IMR-90 (cell line): ENCODE measurements around the gene CUX1. TPM values are rescaled to one million over a fixed set of nuclear protein-coding genes. Genes with fewer than 3 reads are reported as not detected.

Source experiments
- ATAC-seq: fragments of 200-7000 bp; cut with Tn5 transposase; 2 replicates; pipeline ENCODE4 v1.9.1; 2020; ENCODE audit warnings: low read depth, mild to moderate bottlenecking, moderate library complexity
- BruUV-seq: library from RNA; stranded (reverse); fragments of 400-500 nt; replicated peaks from 2 replicates; lab custom pipeline; 2021; lab: Mats Ljungman, UMichigan
- CTCF ChIA-PET: fragments of 300-600 bp; formaldehyde crosslinking; extraction: SDS; loops from one replicate; lab custom pipeline; 2021; ENCODE audit warnings: antibody characterized with exemption; lab: Yijun Ruan, JAX
- POLR2A ChIA-PET: fragments of 300-600 bp; sonication (Branson Sonifier 250); formaldehyde crosslinking; loops from one replicate; lab custom pipeline; 2022; ENCODE audit warnings: antibody characterized with exemption; ENCODE audit not compliant: unreplicated experiment; lab: Charles Lee
- DNase-seq: peaks from one replicate; pipeline ENCODE4 v3.0.0; 2013
- H2AFZ ChIP-seq: replicated peaks from 2 replicates; pipeline ENCODE3; 2013; ENCODE audit warnings: low read length, mild to moderate bottlenecking; ENCODE audit not compliant: poor library complexity
- H2AK5ac ChIP-seq: 2 replicates; pipeline ENCODE4 v1.6.1; 2013; ENCODE audit warnings: low read depth, low read length, inconsistent platforms
- H2AK9ac ChIP-seq: replicated peaks from 2 replicates; pipeline ENCODE3; 2013; ENCODE audit warnings: mild to moderate bottlenecking, low read depth, low read length, moderate library complexity; ENCODE audit not compliant: poor library complexity
- H2BK120ac ChIP-seq: 2 replicates; pipeline ENCODE4 v1.6.1; 2013; ENCODE audit warnings: low read depth, low read length, inconsistent platforms
- H2BK15ac ChIP-seq: 3 replicates; pipeline ENCODE4 v1.6.1; 2013; ENCODE audit warnings: low read depth, low read length, inconsistent platforms
- H2BK20ac ChIP-seq: 2 replicates; pipeline ENCODE4 v1.6.1; 2013; ENCODE audit warnings: low read depth, mild to moderate bottlenecking, inconsistent platforms, low read length, moderate library complexity
- H2BK5ac ChIP-seq: 2 replicates; pipeline ENCODE4 v1.6.1; 2013; ENCODE audit warnings: mild to moderate bottlenecking, low read depth, low read length, inconsistent platforms; ENCODE audit not compliant: poor library complexity, severe bottlenecking
- H3K14ac ChIP-seq: replicated peaks from 2 replicates; pipeline ENCODE4 v1.6.1; 2013; ENCODE audit warnings: low read depth, low read length, inconsistent platforms
- H3K18ac ChIP-seq: 2 replicates; pipeline ENCODE4 v1.6.1; 2013; ENCODE audit warnings: low read depth, low read length, control low read depth
- H3K23ac ChIP-seq: 2 replicates; pipeline ENCODE4 v1.6.1; 2013; ENCODE audit warnings: low read depth, low read length, inconsistent platforms
- H3K27ac ChIP-seq: 2 replicates; pipeline ENCODE4 v1.5.1; 2013; ENCODE audit warnings: mild to moderate bottlenecking, control low read depth, low read length; ENCODE audit not compliant: insufficient read depth
- H3K27me3 ChIP-seq: 2 replicates; pipeline ENCODE4 v1.6.1; 2013; ENCODE audit warnings: low read length; ENCODE audit not compliant: control insufficient read depth, insufficient read depth
- H3K36me3 ChIP-seq: 2 replicates; pipeline ENCODE4 v1.6.1; 2013; ENCODE audit warnings: low read length, mixed read lengths; ENCODE audit not compliant: control insufficient read depth, insufficient read depth
- H3K4ac ChIP-seq: 2 replicates; pipeline ENCODE4 v1.6.1; 2013; ENCODE audit warnings: low read depth, low read length, inconsistent platforms
- H3K4me1 ChIP-seq: 2 replicates; pipeline ENCODE4 v1.6.1; 2013; ENCODE audit warnings: low read length, mixed read lengths; ENCODE audit not compliant: control insufficient read depth, insufficient read depth
- H3K4me2 ChIP-seq: 2 replicates; pipeline ENCODE4 v1.6.1; 2013; ENCODE audit warnings: low read depth, mild to moderate bottlenecking, control low read depth, low read length, moderate library complexity
- H3K4me3 ChIP-seq: 2 replicates; pipeline ENCODE4 v1.5.1; 2013; ENCODE audit warnings: low read depth, mild to moderate bottlenecking, control low read depth, low read length, moderate library complexity; ENCODE audit not compliant: insufficient read depth
- H3K56ac ChIP-seq: 2 replicates; pipeline ENCODE4 v1.6.1; 2013; ENCODE audit warnings: low read length, inconsistent platforms; ENCODE audit not compliant: insufficient read depth; ENCODE audit errors: extremely low read depth
- H3K79me1 ChIP-seq, 2 experiments: 2 replicates each; pipeline ENCODE4 v1.6.1; 2013; ENCODE audit warnings: low read length in 2 of 2, inconsistent platforms in 1 of 2, low read depth in 1 of 2
- H3K9ac ChIP-seq: 2 replicates; pipeline ENCODE4 v1.6.1; 2013; ENCODE audit warnings: low read depth, low read length, control low read depth
- H3K9me1 ChIP-seq: 2 replicates; pipeline ENCODE4 v1.6.1; 2013; ENCODE audit warnings: low read length, inconsistent platforms; ENCODE audit not compliant: insufficient read depth
- H3K9me3 ChIP-seq: 2 replicates; pipeline ENCODE4 v1.6.1; 2013; ENCODE audit warnings: low read length; ENCODE audit not compliant: control insufficient read depth, insufficient read depth
- H4K20me1 ChIP-seq: 2 replicates; pipeline ENCODE4 v1.6.1; 2013; ENCODE audit warnings: low read length, inconsistent platforms; ENCODE audit not compliant: insufficient read depth
- H4K5ac ChIP-seq: 2 replicates; pipeline ENCODE4 v1.6.1; 2013; ENCODE audit warnings: mild to moderate bottlenecking, low read depth, low read length, control low read depth
- H4K8ac ChIP-seq, 2 experiments: 2 replicates each; pipeline ENCODE4 v1.6.1; 2013; ENCODE audit warnings: low read depth in 2 of 2, low read length in 2 of 2, control low read depth in 1 of 2, inconsistent platforms in 1 of 2
- H4K91ac ChIP-seq: 2 replicates; pipeline ENCODE4 v1.6.1; 2013; ENCODE audit warnings: low read depth, low read length, inconsistent platforms; ENCODE audit not compliant: insufficient read depth
- CHD1 ChIP-seq: IDR thresholded peaks from 2 replicates; pipeline ENCODE4 v1.6.1; 2012; ENCODE audit warnings: low read depth, low read length, improper control_type of control experiment
- POLR2A ChIP-seq: IDR thresholded peaks from 2 replicates; pipeline ENCODE4 v1.6.1; 2012; ENCODE audit warnings: mild to moderate bottlenecking, low read depth, low read length
- SMC3 ChIP-seq: fragments of 150-350 bp; IDR thresholded peaks from 2 replicates; pipeline ENCODE4 v1.6.1; 2016; ENCODE audit warnings: low read depth, mild to moderate bottlenecking, antibody characterized with exemption, low read length, moderate library complexity
- whole genome bisulfite sequencing, 2 experiments: methylation state at CpG; one replicate each; pipeline versions ENCODE4 v1.1.5 to v1.1.7; 2013; ENCODE audit warnings: missing lambda C conversion rate in 2 of 2; ENCODE audit not compliant: insufficient read length in 1 of 2; ENCODE audit errors: extremely low coverage in 2 of 2; 5-methylcytosine and 5-hydroxymethylcytosine counted together
- dilution Hi-C: fragments of 300-500 bp; cut with HindIII; formaldehyde crosslinking; loops from one replicate; pipeline ENCODE4 v1.14.3; 2018; ENCODE audit warnings: low sequenced_read_pairs; ENCODE audit not compliant: unreplicated experiment
- in situ Hi-C: fragments of 300-500 bp; cut with MboI; formaldehyde crosslinking; loops from 3 replicates; pipeline ENCODE4 v1.14.3; 2019; ENCODE audit warnings: low sequenced_read_pairs, inconsistent platforms, mixed read lengths
- intact Hi-C: fragments of 100-400 bp; cut with micrococcal nuclease; formaldehyde crosslinking; loops from 2 replicates; pipeline ENCODE4 v1.10.0; 2022
- polyA plus RNA-seq, 3 experiments: library from polyadenylated mRNA; depleted of rRNA; stranded (reverse); fragments of >200 nt; gene quantifications; 2 replicates each; pipeline ENCODE4 v1.2.3, GENCODE V29; 2012; ENCODE audit warnings: low replicate concordance in 1 of 3
- total RNA-seq: library from RNA; depleted of rRNA; stranded (reverse); fragments of >200 nt; gene quantifications from 2 replicates; pipeline ENCODE4 v1.2.3, GENCODE V29; 2012

Gene CUX1
- total and polyA plus RNA-seq, 2 of the 4 experiments (the other 2 are of a cell fraction), result 19.7 to 46.4 TPM

GRCh38 chr7:102204212-102204611 is 386.8 kb downstream of the CUX1 start:
- no peak overlapping the region for H3K14ac ChIP-seq
- no peak overlapping the region for H2BK120ac ChIP-seq
- CTCF ChIA-PET, result no interaction called here
- intact Hi-C loops (no loop called here), in situ Hi-C loops (no loop called here), dilution Hi-C loops (no loop called here)
- H3K4me2 ChIP-seq, result no peak overlapping the region
- H3K27me3 ChIP-seq, result no peaks in the 10 kb centered on the region
- no peak overlapping the region for H3K23ac ChIP-seq
- 92% methylated on average over 10 of the region's 16 CpGs; no CpG with 5 or more reads in 1 of the 2 experiments for WGBS, 2 experiments
- no peak overlapping the region for H4K5ac ChIP-seq
- H3K36me3 ChIP-seq, result peaks cover 55% of the 10 kb centered on the region
- H2AK9ac ChIP-seq, result no peak overlapping the region
- H3K79me1 ChIP-seq, result no peaks in the 10 kb centered on the region
- H4K8ac ChIP-seq, result no peak overlapping the region
- H4K20me1 ChIP-seq, result no peaks in the 10 kb centered on the region
- H2AK5ac ChIP-seq, result no peak overlapping the region
- no peak overlapping the region for H2BK15ac ChIP-seq
- no peak overlapping the region for H2BK20ac ChIP-seq
- ATAC-seq (no peak), DNase-seq (no peak)
- BruUV-seq, result no TSS peak
- no peaks in the 10 kb centered on the region for H3K9me1 ChIP-seq
- H4K91ac ChIP-seq, result no peak overlapping the region
- H3K4ac ChIP-seq, result no peak overlapping the region
- H3K4me3 ChIP-seq, result no peak overlapping the region
- H3K27ac ChIP-seq, result no peak overlapping the region
- POLR2A ChIA-PET, result no interaction called here
- H3K9me3 ChIP-seq, result no peaks in the 10 kb centered on the region
- no peak overlapping the region for H2BK5ac ChIP-seq
- TF ChIP-seq POLR2A (no peak), CHD1 (no peak), SMC3 (no peak)
- no peak overlapping the region for H3K9ac ChIP-seq
- H3K56ac ChIP-seq, result no peak overlapping the region
- H3K4me1 ChIP-seq, result no peaks in the 10 kb centered on the region
- no peak overlapping the region for H3K18ac ChIP-seq
- no peak overlapping the region for H2AFZ ChIP-seq
